Globus pallidus (tissue), 1 donor: ENCODE data around the gene CCNDBP1.

Experiments used
- DNase-seq: peaks from one replicate; pipeline ENCODE4 v3.0.0-alpha.2; 2015; ENCODE audit warnings: low spot score

CCNDBP1 gene

GRCh38 chr15:43246261-43246774, 61.1 kb downstream of the CCNDBP1 start:
- no peak for DNase-seq
